Kidney epithelial cell (primary cell): Measurements from ENCODE around the gene NOXA1. TPM values are rescaled to one million over a fixed set of nuclear protein-coding genes. Genes with fewer than 3 reads are reported as not detected.

Source experiments
- DNase-seq: peaks from one replicate; pipeline ENCODE4 v3.0.0-alpha.2; 2010; ENCODE audit warnings: low read depth
- H3K27me3 ChIP-seq: 2 replicates; pipeline ENCODE4 v1.6.0; 2011; ENCODE audit warnings: low read length; ENCODE audit not compliant: control insufficient read depth, insufficient read depth
- H3K36me3 ChIP-seq: 2 replicates; pipeline ENCODE4 v1.5.1; 2011; ENCODE audit warnings: low read length; ENCODE audit not compliant: control insufficient read depth, insufficient read depth
- H3K4me3 ChIP-seq: 2 replicates; pipeline ENCODE4 v1.5.1; 2011; ENCODE audit warnings: low read depth, mild to moderate bottlenecking, control low read depth, low read length
- total RNA-seq: library from RNA; depleted of rRNA; stranded (reverse); fragments of >200 nt; gene quantifications from 2 replicates; pipeline ENCODE4 v1.2.3, GENCODE V29; 2015
- TF ChIP-seq, protein P1 (sequence below): IDR thresholded peaks from 2 replicates; pipeline ENCODE4 v1.5.1; 2011; ENCODE audit warnings: mild to moderate bottlenecking, moderate library complexity, low read length, control low read depth, inconsistent platforms; ENCODE audit not compliant: insufficient read depth, poor library complexity, severe bottlenecking

NOXA1 gene
- total RNA-seq, 1 donor from 2014 or later, result 0.84 TPM

DNA sequence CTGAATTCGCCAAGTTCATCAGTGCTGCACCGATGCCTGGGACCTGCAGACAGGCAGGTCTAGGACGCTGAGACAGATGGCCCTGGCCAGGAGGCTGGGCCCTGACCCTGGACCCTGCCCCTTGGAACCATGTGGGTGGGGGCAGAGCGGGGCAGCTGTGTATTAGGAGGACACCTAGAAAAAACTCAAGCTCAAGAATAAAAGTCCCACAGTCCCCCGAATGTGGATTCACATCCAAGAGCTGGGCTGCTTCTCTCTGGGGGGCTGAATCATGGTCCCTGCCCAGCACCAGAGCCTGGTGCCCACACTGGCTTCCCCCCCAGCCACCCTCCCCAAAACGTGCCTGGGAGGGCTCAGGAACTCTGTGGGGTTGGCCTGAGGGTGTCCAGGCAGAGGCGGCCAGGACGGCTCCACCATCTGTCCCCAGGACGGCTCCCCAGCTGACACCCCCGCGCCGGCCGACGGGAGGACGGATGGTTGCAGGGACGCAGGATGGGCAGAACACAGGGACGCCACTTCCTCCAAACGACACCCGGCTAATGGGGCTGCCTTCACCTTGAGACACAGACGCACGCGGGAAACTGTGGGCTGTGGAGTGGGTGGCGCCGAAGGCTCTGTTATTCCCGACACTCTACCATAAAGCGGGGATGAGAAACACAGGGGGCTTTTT, 35.2 kb upstream of the NOXA1 start:
- H3K27me3 ChIP-seq, result peaks cover 5% of the 10 kb centered on the region
- TF ChIP-seq, protein P1, sequence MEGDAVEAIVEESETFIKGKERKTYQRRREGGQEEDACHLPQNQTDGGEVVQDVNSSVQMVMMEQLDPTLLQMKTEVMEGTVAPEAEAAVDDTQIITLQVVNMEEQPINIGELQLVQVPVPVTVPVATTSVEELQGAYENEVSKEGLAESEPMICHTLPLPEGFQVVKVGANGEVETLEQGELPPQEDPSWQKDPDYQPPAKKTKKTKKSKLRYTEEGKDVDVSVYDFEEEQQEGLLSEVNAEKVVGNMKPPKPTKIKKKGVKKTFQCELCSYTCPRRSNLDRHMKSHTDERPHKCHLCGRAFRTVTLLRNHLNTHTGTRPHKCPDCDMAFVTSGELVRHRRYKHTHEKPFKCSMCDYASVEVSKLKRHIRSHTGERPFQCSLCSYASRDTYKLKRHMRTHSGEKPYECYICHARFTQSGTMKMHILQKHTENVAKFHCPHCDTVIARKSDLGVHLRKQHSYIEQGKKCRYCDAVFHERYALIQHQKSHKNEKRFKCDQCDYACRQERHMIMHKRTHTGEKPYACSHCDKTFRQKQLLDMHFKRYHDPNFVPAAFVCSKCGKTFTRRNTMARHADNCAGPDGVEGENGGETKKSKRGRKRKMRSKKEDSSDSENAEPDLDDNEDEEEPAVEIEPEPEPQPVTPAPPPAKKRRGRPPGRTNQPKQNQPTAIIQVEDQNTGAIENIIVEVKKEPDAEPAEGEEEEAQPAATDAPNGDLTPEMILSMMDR, result no peak
- no peak for DNase-seq

DNA sequence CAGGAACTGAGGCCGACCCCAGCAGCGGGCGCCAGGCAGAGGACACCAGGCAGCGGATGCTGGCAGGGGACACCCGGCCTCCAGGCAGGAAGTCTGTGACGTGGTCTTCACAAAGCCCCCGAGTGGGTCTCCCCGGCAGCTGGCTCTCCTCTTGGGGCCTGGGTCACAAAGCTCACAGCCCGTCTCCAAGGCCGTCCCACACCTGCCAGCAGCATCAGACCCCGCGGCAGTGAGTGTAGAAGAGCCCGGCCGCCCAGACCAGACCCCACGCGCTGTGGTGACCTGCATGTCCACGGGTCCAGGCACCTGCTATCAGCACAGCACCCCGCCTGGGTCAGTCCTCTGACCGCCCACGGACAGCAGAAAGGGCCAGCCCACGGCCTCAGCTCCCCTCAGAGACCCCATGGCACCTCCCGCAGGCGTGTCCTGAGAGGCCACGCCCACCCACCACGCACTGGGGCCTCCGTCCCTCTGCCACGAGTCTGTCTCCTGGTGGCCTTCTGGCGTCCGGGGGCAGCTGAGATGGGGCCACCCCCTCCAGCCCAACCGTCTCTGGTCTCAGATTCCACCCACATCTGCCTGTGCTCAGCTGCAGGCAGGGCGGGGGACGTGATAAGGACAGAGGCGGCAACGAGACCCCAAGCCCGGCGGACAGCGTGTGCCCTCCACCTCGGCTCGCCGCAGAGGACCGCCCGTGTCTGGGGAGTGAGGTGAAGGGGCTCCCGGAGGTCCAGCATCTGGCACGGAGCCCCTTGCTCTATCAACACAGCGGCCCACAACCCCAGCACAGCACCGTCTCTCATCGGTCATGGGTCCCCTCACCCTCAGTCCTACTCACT, 34.4 kb upstream of the NOXA1 start:
- TF ChIP-seq, protein P1, result no peak
- no peak for DNase-seq
- Histone ChIP-seq H3K27me3 (peaks cover 5% of the 10 kb centered on the region), H3K4me3 (no peak overlapping the region), H3K36me3 (no peaks in the 10 kb centered on the region)

More for the DNA sequence above, 35.2 kb upstream of the NOXA1 start:
- H3K4me3 ChIP-seq, result no peak overlapping the region
- H3K36me3 ChIP-seq, result no peaks in the 10 kb centered on the region

DNA sequence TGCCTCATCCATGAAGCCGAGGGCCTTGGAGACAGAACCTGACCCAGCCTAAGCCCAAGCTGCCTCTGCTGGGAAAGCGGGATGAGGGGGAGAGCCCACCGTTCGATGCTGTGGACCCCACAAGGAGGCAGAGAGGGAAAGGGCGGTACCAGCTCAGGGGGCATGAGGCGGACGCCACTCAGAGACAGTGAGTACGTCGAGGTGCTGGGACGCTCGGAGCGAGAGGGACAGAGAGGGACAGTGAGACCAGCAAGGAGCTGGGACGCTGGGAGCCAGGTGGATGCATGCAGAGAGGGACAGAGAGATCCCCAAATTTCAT, 33.8 kb upstream of the NOXA1 start:
- Histone ChIP-seq H3K4me3 (no peak overlapping the region), H3K27me3 (peaks cover 5% of the 10 kb centered on the region), H3K36me3 (no peaks in the 10 kb centered on the region)
- TF ChIP-seq, protein P1, result no peak
- no peak for DNase-seq

DNA sequence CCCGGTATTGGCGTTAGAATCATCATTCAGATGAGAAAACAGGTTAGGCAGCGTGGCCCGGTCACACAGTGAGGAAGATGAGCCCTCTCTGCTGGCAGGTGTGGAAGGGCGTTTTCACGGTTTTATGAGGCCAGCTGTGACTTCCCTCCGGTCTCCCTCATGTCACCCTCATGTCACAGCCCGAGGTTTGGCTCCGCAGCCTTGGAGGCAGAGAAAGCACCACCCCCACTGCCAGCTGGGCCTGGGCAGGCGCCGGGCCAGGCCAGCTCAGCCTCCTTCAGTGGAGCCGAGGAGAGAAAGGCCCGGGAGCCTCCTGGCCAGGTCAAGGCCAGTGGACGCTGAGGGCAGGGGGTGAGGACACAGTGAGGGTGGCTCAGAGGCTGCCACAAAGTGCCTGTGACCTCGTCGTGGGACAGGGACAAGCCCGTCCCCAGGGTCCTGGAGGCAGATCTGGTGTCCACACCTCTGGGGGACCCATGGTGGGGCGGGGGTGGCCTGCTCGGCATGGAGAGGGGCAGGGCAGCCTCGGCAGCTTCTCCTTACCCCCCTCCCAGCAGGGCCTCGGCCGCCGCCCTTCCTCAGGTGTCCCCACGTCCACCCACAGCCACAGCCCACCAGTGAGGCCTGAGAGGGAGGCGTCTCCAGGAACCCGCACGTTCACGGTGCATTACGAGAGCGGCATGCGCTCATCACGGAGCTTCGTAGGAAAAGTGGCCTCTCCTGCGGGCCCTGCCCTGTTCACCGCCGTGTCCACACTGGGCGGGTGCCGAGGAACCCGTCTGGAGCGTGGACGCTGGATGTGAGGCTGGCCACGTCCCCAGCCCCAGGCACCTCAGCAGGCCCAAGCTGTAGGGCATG, 32.4 kb upstream of the NOXA1 start:
- DNase-seq, result no peak
- TF ChIP-seq, protein P1, result no peak
- Histone ChIP-seq H3K4me3 (no peak overlapping the region), H3K36me3 (no peaks in the 10 kb centered on the region), H3K27me3 (peaks cover 5% of the 10 kb centered on the region)

DNA sequence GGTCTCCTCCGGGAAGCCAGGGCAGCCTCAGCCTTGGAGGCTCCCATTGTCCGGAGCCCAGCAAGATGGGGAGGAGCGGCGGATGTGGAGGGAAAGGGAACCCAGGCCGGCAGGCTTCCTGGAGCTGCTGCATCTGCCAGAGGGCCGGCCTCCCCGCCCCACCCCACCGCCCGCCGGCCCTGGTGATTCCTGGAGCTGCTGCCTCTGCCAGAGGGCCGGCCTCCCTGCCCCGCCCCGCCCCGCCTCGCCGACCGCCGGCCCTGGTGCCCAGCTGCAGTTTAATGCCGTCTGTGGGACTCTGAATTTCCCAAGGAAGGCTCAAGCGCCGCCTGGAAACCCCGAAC, 31.8 kb upstream of the NOXA1 start:
- H3K27me3 ChIP-seq, result peaks cover 5% of the 10 kb centered on the region
- TF ChIP-seq, protein P1, result no peak
- no peak overlapping the region for H3K4me3 ChIP-seq
- no peaks in the 10 kb centered on the region for H3K36me3 ChIP-seq
- no peak for DNase-seq
